ENCODE results near the gene EWSR1. TPM values are rescaled to one million over a fixed set of nuclear protein-coding genes. Genes with fewer than 3 reads are reported as not detected.

EWSR1 gene
- total and polyA plus RNA-seq, 2 donors (not counting 1 experiment from before 2014, with no cell fraction given): 281 to 295 TPM

- Histone ChIP-seq H3K36me3 (replicated peaks in 1 of 2; ENCODE audit: control extremely low read depth in 1 of 2, control insufficient read depth in 1 of 2, extremely low read depth in 1 of 2, insufficient read depth in 2 of 2, low read length in 1 of 2) (no peaks in the 10 kb centered on the region), H3K27me3 (replicated peaks in 1 of 4; ENCODE audit: control extremely low read depth in 1 of 4, control insufficient read depth in 3 of 4, insufficient read depth in 4 of 4, low read length in 3 of 4) (peaks cover 0 to 55% (median 26%) of the 10 kb centered on the region in 4 experiments), H3K4me3 (ENCODE audit: control extremely low read depth in 1 of 5, extremely low read depth in 1 of 5, insufficient read depth in 1 of 5, low read depth in 2 of 5, low read length in 4 of 5) (peak within 1 kb of the TSS in 3 of 5 experiments; percentile 5 to 39 (median 8)), H3K4me1 (ENCODE audit: control insufficient read depth in 2 of 2, insufficient read depth in 2 of 2, low read length in 2 of 2) (peaks cover 29 to 38% of the 10 kb centered on the region in 2 donors), H3K4me2 (replicated peaks; ENCODE audit: low read depth, low read length, poor library complexity, severe bottlenecking) (peak within 1 kb of the TSS; percentile 73), H3K79me2 (ENCODE audit: control insufficient read depth, insufficient read depth, low read length) (no peaks in the 10 kb centered on the region), H4K20me1 (ENCODE audit: control insufficient read depth, insufficient read depth, low read length, poor library complexity, severe bottlenecking) (peaks cover 7% of the 10 kb centered on the region), H2AFZ (ENCODE audit: insufficient read depth, low read depth, low read length, poor library complexity, severe bottlenecking) (no peak within 1 kb of the TSS), H3K9ac (ENCODE audit: low read length) (peak within 1 kb of the TSS; percentile 43), H3K27ac (ENCODE audit: low read length in 2 of 2) (no peak within 1 kb of the TSS), H3K9me3 (ENCODE audit: control extremely low read depth in 1 of 3, control insufficient read depth in 2 of 3, insufficient read depth in 1 of 3, low read length in 2 of 3) (peaks cover 0 to 25% (median 0%) of the 10 kb centered on the region in 3 donors)
- ATAC-seq (ENCODE audit: low read depth) (no peak), DNase-seq (no peak)
- Mint-ChIP-seq H3K4me1 (peaks cover 31% of the 10 kb centered on the region), H3K4me3 (peak within 1 kb of the TSS; percentile 71), H3K9me3 (ENCODE audit: insufficient read depth) (no peaks in the 10 kb centered on the region), H3K27me3 (peaks cover 41% of the 10 kb centered on the region), H3K27ac (no peak within 1 kb of the TSS)
- ChIA-PET POLR2A (no interaction called here), CTCF (no interaction called here)
- intact Hi-C loops (cut with micrococcal nuclease): no loop called here
- TF ChIP-seq CTCF (IDR thresholded peaks at IDR 0.05): no peak
- no peak for TF ChIP-seq EZH2 (IDR thresholded peaks at IDR 0.05; ENCODE audit: borderline replicate concordance, insufficient read depth, low read depth, low read length, poor library complexity, severe bottlenecking)
- WGBS (ENCODE audit: insufficient coverage): 7% methylated on average over 84 of the region's 103 CpGs
Measured at GRCh38 chr22:29315286-29316140, 47.4 kb downstream of the EWSR1 start, which contains the start of gene RASL10A. Gene RASL10A, minus strand, starts transcription at chr22:29315697. Its CDS starts 451 bp downstream, at chr22:29315246.

All from B cell (primary cell).